Right forelimb (tissue), 1 donor: ENCODE data around the gene ANKRD11.
"Not testable (repeated sequence)": the region's sequence is repeated elsewhere in the genome, so short reads cannot be mapped to it uniquely, and the experiment has no call there.

Source experiments
- DNase-seq: peaks from one replicate; pipeline ENCODE4 v3.0.0-alpha.2; 2018

ANKRD11 gene

GRCh38 chr16:89308391-89309333 lies 181.7 kb downstream of the ANKRD11 start:
- DNase-seq, result no peak

- no peak for DNase-seq
Measured at GRCh38 chr16:89307421-89307805, 182.9 kb downstream of the ANKRD11 start.

- DNase-seq, result not testable (repeated sequence)
Measured at GRCh38 chr16:89306457-89307420, 183.6 kb downstream of the ANKRD11 start.

- no peak for DNase-seq
Measured at GRCh38 chr16:89304941-89305705, 185.2 kb downstream of the ANKRD11 start.

GRCh38 chr16:89304181-89304851 lies 186.0 kb downstream of the ANKRD11 start:
- no peak for DNase-seq

- no peak for DNase-seq
Measured at GRCh38 chr16:89303617-89304016, 186.7 kb downstream of the ANKRD11 start.

- no peak for DNase-seq
Measured at GRCh38 chr16:89300976-89301360, 189.4 kb downstream of the ANKRD11 start.

- no peak for DNase-seq
Measured at GRCh38 chr16:89300311-89300975, 189.9 kb downstream of the ANKRD11 start.

- not testable (repeated sequence) for DNase-seq
Measured at GRCh38 chr16:89299357-89300111, 190.8 kb downstream of the ANKRD11 start.

- no peak for DNase-seq
Measured at GRCh38 chr16:89298623-89299225, 191.6 kb downstream of the ANKRD11 start.

GRCh38 chr16:89297910-89298545 lies 192.3 kb downstream of the ANKRD11 start:
- no peak for DNase-seq

- DNase-seq, result no peak
Measured at GRCh38 chr16:89297156-89297874, 193.0 kb downstream of the ANKRD11 start.

GRCh38 chr16:89295915-89296314 lies 194.4 kb downstream of the ANKRD11 start:
- DNase-seq, result no peak

- DNase-seq, result no peak
Measured at GRCh38 chr16:89295071-89295900, 195.1 kb downstream of the ANKRD11 start.

- no peak for DNase-seq
Measured at GRCh38 chr16:89294486-89294885, 195.9 kb downstream of the ANKRD11 start.

GRCh38 chr16:89293276-89294143 lies 196.9 kb downstream of the ANKRD11 start:
- no peak for DNase-seq

GRCh38 chr16:89292443-89293078 lies 197.8 kb downstream of the ANKRD11 start:
- no peak for DNase-seq
